IPS-18a (cell line): ENCODE data around the gene AFDN.

Experiments used
- H3K27ac ChIP-seq: one replicate; pipeline ENCODE4 v1.5.1; 2013; ENCODE audit warnings: low read length
- H3K27me3 ChIP-seq: one replicate; pipeline ENCODE4 v1.6.1; 2013; ENCODE audit warnings: mild to moderate bottlenecking, low read length; ENCODE audit not compliant: control insufficient read depth, insufficient read depth
- H3K36me3 ChIP-seq: one replicate; pipeline ENCODE4 v1.6.1; 2013; ENCODE audit warnings: low read depth, low read length; ENCODE audit not compliant: control insufficient read depth
- H3K4me1 ChIP-seq: one replicate; pipeline ENCODE4 v1.6.1; 2013; ENCODE audit warnings: low read depth, low read length; ENCODE audit not compliant: control insufficient read depth
- H3K4me3 ChIP-seq: one replicate; pipeline ENCODE4 v1.5.1; 2013; ENCODE audit warnings: low read length
- H3K9ac ChIP-seq: one replicate; pipeline ENCODE4 v1.6.1; 2013; ENCODE audit warnings: mild to moderate bottlenecking, low read length, moderate library complexity
- H3K9me3 ChIP-seq: one replicate; pipeline ENCODE4 v1.6.1; 2013; ENCODE audit warnings: low read depth, low read length; ENCODE audit not compliant: control insufficient read depth

AFDN gene

GRCh38 chr6:168007592-168008338 is 181.1 kb downstream of the AFDN start:
- Histone ChIP-seq H3K4me1 (no peaks in the 10 kb centered on the region), H3K9ac (no peak overlapping the region), H3K9me3 (peaks cover 4% of the 10 kb centered on the region), H3K27ac (no peak overlapping the region), H3K27me3 (no peaks in the 10 kb centered on the region), H3K4me3 (no peak overlapping the region), H3K36me3 (no peaks in the 10 kb centered on the region)

GRCh38 chr6:168009331-168009730 is 182.6 kb downstream of the AFDN start:
- Histone ChIP-seq H3K36me3 (no peaks in the 10 kb centered on the region), H3K27ac (no peak overlapping the region), H3K9me3 (peaks cover 4% of the 10 kb centered on the region), H3K4me1 (no peaks in the 10 kb centered on the region), H3K4me3 (no peak overlapping the region), H3K27me3 (no peaks in the 10 kb centered on the region), H3K9ac (no peak overlapping the region)

GRCh38 chr6:168011291-168011690 is 184.6 kb downstream of the AFDN start:
- Histone ChIP-seq H3K36me3 (no peaks in the 10 kb centered on the region), H3K4me3 (no peak overlapping the region), H3K9me3 (peaks cover 4% of the 10 kb centered on the region), H3K9ac (no peak overlapping the region), H3K4me1 (no peaks in the 10 kb centered on the region), H3K27ac (no peak overlapping the region), H3K27me3 (no peaks in the 10 kb centered on the region)

- Histone ChIP-seq H3K27me3 (no peaks in the 10 kb centered on the region), H3K9ac (no peak overlapping the region), H3K9me3 (peaks cover 4% of the 10 kb centered on the region), H3K36me3 (no peaks in the 10 kb centered on the region), H3K4me1 (no peaks in the 10 kb centered on the region), H3K27ac (no peak overlapping the region), H3K4me3 (no peak overlapping the region)
Observed at GRCh38 chr6:168012431-168013249, 185.9 kb downstream of the AFDN start.

GRCh38 chr6:168013250-168013915 is 186.7 kb downstream of the AFDN start:
- H3K4me1 ChIP-seq: no peaks in the 10 kb centered on the region
- no peak overlapping the region for H3K27ac ChIP-seq
- H3K4me3 ChIP-seq: no peak overlapping the region
- H3K9me3 ChIP-seq: peaks cover 4% of the 10 kb centered on the region
- no peak overlapping the region for H3K9ac ChIP-seq
- no peaks in the 10 kb centered on the region for H3K27me3 ChIP-seq
- no peaks in the 10 kb centered on the region for H3K36me3 ChIP-seq

GRCh38 chr6:168014428-168014827 is 187.7 kb downstream of the AFDN start:
- Histone ChIP-seq H3K36me3 (no peaks in the 10 kb centered on the region), H3K4me3 (no peak overlapping the region), H3K27ac (no peak overlapping the region), H3K27me3 (no peaks in the 10 kb centered on the region), H3K9ac (no peak overlapping the region), H3K9me3 (peaks cover 4% of the 10 kb centered on the region), H3K4me1 (no peaks in the 10 kb centered on the region)

- Histone ChIP-seq H3K4me3 (no peak overlapping the region), H3K9me3 (peaks cover 4% of the 10 kb centered on the region), H3K27me3 (no peaks in the 10 kb centered on the region), H3K9ac (no peak overlapping the region), H3K36me3 (no peaks in the 10 kb centered on the region), H3K4me1 (no peaks in the 10 kb centered on the region), H3K27ac (no peak overlapping the region)
Observed at GRCh38 chr6:168015009-168015408, 188.3 kb downstream of the AFDN start.

- peaks cover 4% of the 10 kb centered on the region for H3K9me3 ChIP-seq
- H3K4me3 ChIP-seq: no peak overlapping the region
- H3K9ac ChIP-seq: no peak overlapping the region
- no peaks in the 10 kb centered on the region for H3K36me3 ChIP-seq
- no peaks in the 10 kb centered on the region for H3K4me1 ChIP-seq
- H3K27ac ChIP-seq: no peak overlapping the region
- no peaks in the 10 kb centered on the region for H3K27me3 ChIP-seq
Observed at GRCh38 chr6:168015482-168016175, 188.9 kb downstream of the AFDN start.

- H3K4me3 ChIP-seq: no peak overlapping the region
- H3K27ac ChIP-seq: no peak overlapping the region
- H3K4me1 ChIP-seq: no peaks in the 10 kb centered on the region
- no peaks in the 10 kb centered on the region for H3K36me3 ChIP-seq
- no peaks in the 10 kb centered on the region for H3K27me3 ChIP-seq
- no peak overlapping the region for H3K9ac ChIP-seq
- peaks cover 4% of the 10 kb centered on the region for H3K9me3 ChIP-seq
Observed at GRCh38 chr6:168016176-168016620, 189.5 kb downstream of the AFDN start.

GRCh38 chr6:168016721-168017525 is 190.2 kb downstream of the AFDN start:
- no peak overlapping the region for H3K27ac ChIP-seq
- H3K9me3 ChIP-seq: no peaks in the 10 kb centered on the region

More at GRCh38 chr6:168016721-168017525, 190.2 kb downstream of the AFDN start:
- Histone ChIP-seq H3K9ac (no peak overlapping the region), H3K4me3 (no peak overlapping the region), H3K4me1 (no peaks in the 10 kb centered on the region), H3K36me3 (no peaks in the 10 kb centered on the region), H3K27me3 (no peaks in the 10 kb centered on the region)
